OCI-LY7 (cell line): ENCODE results near the gene ANKRD49. TPM values are rescaled to one million over a fixed set of nuclear protein-coding genes. Genes with fewer than 3 reads are reported as not detected.

Experiments
- BruUV-seq: library from RNA; stranded (reverse); fragments of 400-500 nt; replicated peaks from 2 replicates; lab custom pipeline; 2021; lab: Mats Ljungman, UMichigan
- CTCF ChIA-PET: fragments of 300-600 bp; sonication (Branson Sonifier 250); formaldehyde crosslinking; loops from one replicate; lab custom pipeline; 2022; ENCODE audit warnings: antibody characterized with exemption; ENCODE audit not compliant: unreplicated experiment; lab: Charles Lee
- POLR2A ChIA-PET: fragments of 300-600 bp; sonication (Branson Sonifier 250); formaldehyde crosslinking; loops from one replicate; lab custom pipeline; 2022; ENCODE audit warnings: antibody characterized with exemption; lab: Charles Lee
- DNase-seq: peaks from one replicate; pipeline ENCODE4 v3.0.0-alpha.2; 2015; ENCODE audit warnings: low spot score
- H2AFZ ChIP-seq: fragments of 200-600 bp; sonication (generic), shearing (Covaris generic); 2 replicates; pipeline ENCODE4 v1.6.1; 2014; ENCODE audit warnings: mild to moderate bottlenecking, antibody characterized with exemption, low read length, moderate library complexity
- H3K27ac ChIP-seq: fragments of 200-600 bp; sonication (generic); 2 replicates; pipeline ENCODE4 v1.5.1; 2014; ENCODE audit warnings: mixed run types, low read depth, mild to moderate bottlenecking, moderate library complexity, low read length, inconsistent platforms; ENCODE audit not compliant: poor library complexity, severe bottlenecking
- H3K36me3 ChIP-seq: fragments of 200-600 bp; sonication (generic); 2 replicates; pipeline ENCODE4 v1.6.1; 2014; ENCODE audit warnings: mild to moderate bottlenecking, antibody characterized with exemption, low read length, moderate library complexity, mixed read lengths; ENCODE audit not compliant: insufficient read depth
- H3K4me1 ChIP-seq: fragments of 200-600 bp; sonication (generic); 2 replicates; pipeline ENCODE4 v1.5.1; 2014; ENCODE audit warnings: mild to moderate bottlenecking, low read length; ENCODE audit not compliant: insufficient read depth, poor library complexity, severe bottlenecking
- H3K4me2 ChIP-seq: fragments of 200-600 bp; sonication (generic); 2 replicates; pipeline ENCODE4 v1.6.1; 2014; ENCODE audit warnings: mild to moderate bottlenecking, low read length
- H3K4me3 ChIP-seq: fragments of 200-600 bp; sonication (generic); 2 replicates; pipeline ENCODE4 v1.5.1; 2014; ENCODE audit warnings: mild to moderate bottlenecking, low read depth, low read length; ENCODE audit not compliant: poor library complexity, severe bottlenecking
- H3K79me2 ChIP-seq: fragments of 200-600 bp; sonication (generic); 2 replicates; pipeline ENCODE4 v1.6.1; 2016; ENCODE audit warnings: low read depth, mild to moderate bottlenecking, low read length, moderate library complexity, mixed read lengths; ENCODE audit not compliant: insufficient read depth
- H3K9me2 ChIP-seq: fragments of 200-600 bp; sonication (generic); 2 replicates; pipeline ENCODE4 v1.6.1; 2016; ENCODE audit warnings: mild to moderate bottlenecking, low read length, mixed read lengths; ENCODE audit not compliant: insufficient read depth
- H3K9me3 ChIP-seq: fragments of 200-600 bp; sonication (generic); 2 replicates; pipeline ENCODE4 v1.6.1; 2014; ENCODE audit warnings: mild to moderate bottlenecking, mixed run types, low read length, mixed read lengths
- H4K20me1 ChIP-seq: fragments of 200-600 bp; sonication (generic); 2 replicates; pipeline ENCODE4 v1.6.1; 2014; ENCODE audit warnings: mild to moderate bottlenecking, antibody characterized with exemption, low read length, moderate library complexity, mixed read lengths; ENCODE audit not compliant: insufficient read depth
- CTCF ChIP-seq: fragments of 200-600 bp; sonication (generic); conservative IDR thresholded peaks from 2 replicates; pipeline ENCODE4 v1.5.1; 2014; ENCODE audit warnings: mild to moderate bottlenecking, antibody characterized with exemption, low read length, moderate library complexity, mixed read lengths
- EZH2phosphoT487 ChIP-seq: fragments of 200-600 bp; sonication (generic); IDR thresholded peaks from 2 replicates; pipeline ENCODE4 v1.6.1; 2018; ENCODE audit warnings: low read depth, borderline replicate concordance, mild to moderate bottlenecking, mixed run types, antibody characterized with exemption, low read length, moderate library complexity, mixed read lengths
- intact Hi-C: fragments of 100-400 bp; cut with micrococcal nuclease; formaldehyde crosslinking; loops from one replicate; pipeline ENCODE4 v1.10.0; 2022; ENCODE audit not compliant: unreplicated experiment
- total RNA-seq, 2 experiments: library from RNA; depleted of rRNA in 1 of 2; stranded (reverse); fragments of >200 nt in 1 of 2; shearing (Covaris generic) in 1 of 2; gene quantifications; 2 replicates each; pipeline ENCODE4 v1.2.3, GENCODE V29; 2014 to 2022

Gene ANKRD49
- total RNA-seq, 2 experiments from 2014 or later: 26.8 to 29.2 TPM

GRCh38 chr11:94519478-94520084, 25.8 kb downstream of the ANKRD49 start:
- Histone ChIP-seq H2AFZ (no peak overlapping the region), H3K4me3 (no peak overlapping the region), H3K9me2 (no peaks in the 10 kb centered on the region), H3K9me3 (no peaks in the 10 kb centered on the region), H4K20me1 (no peaks in the 10 kb centered on the region), H3K36me3 (no peaks in the 10 kb centered on the region), H3K4me1 (no peaks in the 10 kb centered on the region), H3K4me2 (no peak overlapping the region), H3K27ac (no peak overlapping the region), H3K79me2 (no peaks in the 10 kb centered on the region)
- BruUV-seq: no TSS peak
- TF ChIP-seq CTCF: peak; percentile 94
- no peak for TF ChIP-seq EZH2phosphoT487
- peak; percentile 56 for DNase-seq
- POLR2A ChIA-PET: interaction anchor here (1.7 kb wide), 1 partner anchor 77 kb away, joined by 3 read pairs; no protein-coding TSS in a partner anchor
- CTCF ChIA-PET: interaction anchor here (1.0 to 1.1 kb wide), 2 partner anchors 76 to 77 kb away, joined by 3 read pairs; no protein-coding TSS in a partner anchor
- intact Hi-C loops: loop anchor here (1.0 to 2.0 kb wide), 3 partner anchors 79 to 377 kb away; no protein-coding TSS in a partner anchor

GRCh38 chr11:94521684-94522083, 27.9 kb downstream of the ANKRD49 start:
- H3K9me3 ChIP-seq: no peaks in the 10 kb centered on the region
- H3K4me1 ChIP-seq: no peaks in the 10 kb centered on the region
- H4K20me1 ChIP-seq: no peaks in the 10 kb centered on the region
- H3K79me2 ChIP-seq: no peaks in the 10 kb centered on the region
- no peak overlapping the region for H2AFZ ChIP-seq
- no peak overlapping the region for H3K4me3 ChIP-seq
- BruUV-seq: no TSS peak
- H3K27ac ChIP-seq: no peak overlapping the region
- TF ChIP-seq EZH2phosphoT487 (no peak), CTCF (peak; percentile 52)
- H3K9me2 ChIP-seq: no peaks in the 10 kb centered on the region
- no peaks in the 10 kb centered on the region for H3K36me3 ChIP-seq
- ChIA-PET POLR2A (interaction anchor here (0.8 to 1.7 kb wide), 2 partner anchors 74 to 75 kb away, joined by 3 read pairs; no protein-coding TSS in a partner anchor), CTCF (no interaction called here)
- intact Hi-C loops: loop anchor here (2.0 kb wide), 1 partner anchor 375 kb away; no protein-coding TSS in a partner anchor
- DNase-seq: peak; percentile 7
- no peak overlapping the region for H3K4me2 ChIP-seq

GRCh38 chr11:94524341-94524740, 30.6 kb downstream of the ANKRD49 start:
- Histone ChIP-seq H3K9me3 (no peaks in the 10 kb centered on the region), H3K9me2 (no peaks in the 10 kb centered on the region), H3K4me3 (no peak overlapping the region), H3K36me3 (no peaks in the 10 kb centered on the region), H3K79me2 (no peaks in the 10 kb centered on the region), H4K20me1 (no peaks in the 10 kb centered on the region), H2AFZ (no peak overlapping the region), H3K27ac (no peak overlapping the region), H3K4me1 (no peaks in the 10 kb centered on the region), H3K4me2 (no peak overlapping the region)
- no peak for TF ChIP-seq CTCF
- no peak for TF ChIP-seq EZH2phosphoT487
- BruUV-seq: no TSS peak
- DNase-seq: no peak
- ChIA-PET POLR2A (interaction anchor here (0.7 kb wide), 1 partner anchor 940 kb away, joined by 7 read pairs; no protein-coding TSS in a partner anchor), CTCF (no interaction called here)
- intact Hi-C loops: no loop called here
